H1 (cell line): ENCODE measurements around the gene ACBD4. TPM values are rescaled to one million over a fixed set of nuclear protein-coding genes. Genes with fewer than 3 reads are reported as not detected.

Experiments
- CTCF ChIA-PET: fragments of 300-600 bp; sonication (Branson Sonifier 250); formaldehyde crosslinking; loops from one replicate; lab custom pipeline; 2021; ENCODE audit not compliant: partially characterized antibody; lab: Charles Lee
- POLR2A ChIA-PET: fragments of 300-600 bp; sonication (Branson Sonifier 250); formaldehyde crosslinking; loops from one replicate; lab custom pipeline; 2021; ENCODE audit warnings: inconsistent platforms; ENCODE audit not compliant: partially characterized antibody; lab: Charles Lee
- DNase-seq, 2 experiments: peaks; one replicate each; pipeline versions ENCODE4 v3.0.0 to v3.0.0-alpha.2; 2010 to 2022; ENCODE audit warnings: low spot score in 2 of 2, low read depth in 1 of 2, mixed read lengths in 1 of 2
- FAIRE-seq: peaks from 2 replicates; lab custom pipeline; 2011; peaks lifted over from hg19 to GRCh38; lab: Jason Lieb, UNC
- H2AFZ ChIP-seq: 2 replicates; pipeline ENCODE4 v1.8.1; 2012; ENCODE audit warnings: low read length, inconsistent platforms
- H2AK5ac ChIP-seq: 2 replicates; pipeline ENCODE4 v1.6.1; 2013; ENCODE audit warnings: low read depth, low read length
- H2BK120ac ChIP-seq: replicated peaks from 2 replicates; pipeline ENCODE3; 2013; ENCODE audit warnings: low read depth, low read length, inconsistent platforms
- H2BK12ac ChIP-seq: 2 replicates; pipeline ENCODE4 v1.6.1; 2013; ENCODE audit warnings: low read depth, low read length
- H2BK15ac ChIP-seq: 2 replicates; pipeline ENCODE4 v1.6.1; 2013; ENCODE audit warnings: low read length
- H2BK20ac ChIP-seq: 2 replicates; pipeline ENCODE4 v1.6.1; 2013; ENCODE audit warnings: low read length
- H2BK5ac ChIP-seq: 2 replicates; pipeline ENCODE4 v1.6.1; 2013; ENCODE audit warnings: low read depth, low read length
- H3K14ac ChIP-seq: 2 replicates; pipeline ENCODE4 v1.6.1; 2013; ENCODE audit warnings: inconsistent platforms; ENCODE audit not compliant: insufficient read length
- H3K18ac ChIP-seq: 2 replicates; pipeline ENCODE4 v1.6.1; 2013; ENCODE audit warnings: low read length; ENCODE audit errors: extremely low read depth
- H3K23ac ChIP-seq: 2 replicates; pipeline ENCODE4 v1.6.1; 2013; ENCODE audit warnings: inconsistent platforms; ENCODE audit not compliant: insufficient read length
- H3K23me2 ChIP-seq: 2 replicates; pipeline ENCODE4 v1.6.1; 2013; ENCODE audit warnings: low read depth, low read length
- H3K27ac ChIP-seq: 2 replicates; pipeline ENCODE4 v1.6.1; 2011; ENCODE audit warnings: low read depth, low read length, inconsistent platforms
- H3K27me3 ChIP-seq, 4 experiments: replicated peaks in 1 of 4; 1 replicate in 1 of 4; 2 replicates in 3 of 4; pipeline versions ENCODE4 v1.6.1 to v1.8.1; 2011 to 2013; ENCODE audit warnings: low read length in 3 of 4, mild to moderate bottlenecking in 3 of 4, inconsistent platforms in 2 of 4, mixed read lengths in 2 of 4, moderate library complexity in 1 of 4; ENCODE audit not compliant: control insufficient read depth in 3 of 4, insufficient read depth in 3 of 4; ENCODE audit errors: extremely low read depth in 1 of 4
- H3K36me3 ChIP-seq, 4 experiments: 2 replicates each; pipeline versions ENCODE4 v1.6.1 to v1.8.1; 2011 to 2013; ENCODE audit warnings: mild to moderate bottlenecking in 4 of 4, low read length in 3 of 4, moderate library complexity in 2 of 4, control low read depth in 1 of 4, inconsistent platforms in 1 of 4; ENCODE audit not compliant: insufficient read depth in 4 of 4, control insufficient read depth in 2 of 4
- H3K4ac ChIP-seq: replicated peaks from 2 replicates; pipeline ENCODE3; 2013; ENCODE audit warnings: low read length, low read depth, mixed read lengths, inconsistent platforms; ENCODE audit not compliant: insufficient read length
- H3K4me1 ChIP-seq, 4 experiments: replicated peaks in 1 of 4; 1 replicate in 1 of 4; 2 replicates in 3 of 4; pipeline versions ENCODE4 v1.6.1 to v1.8.1; 2011 to 2013; ENCODE audit warnings: low read length in 3 of 4, inconsistent platforms in 2 of 4, mixed read lengths in 1 of 4; ENCODE audit not compliant: insufficient read depth in 4 of 4, control insufficient read depth in 3 of 4
- H3K4me2 ChIP-seq, 2 experiments: 2 replicates each; pipeline versions ENCODE4 v1.6.1 to v1.8.1; 2011 to 2013; ENCODE audit warnings: low read depth in 2 of 2, low read length in 2 of 2, control low read depth in 1 of 2, inconsistent platforms in 1 of 2, mild to moderate bottlenecking in 1 of 2; ENCODE audit not compliant: insufficient read depth in 1 of 2
- H3K4me3 ChIP-seq, 4 experiments: fragments of 200-600, 300-600 bp in 1 of 4; sonication (generic), shearing (Covaris generic), sonication (Bioruptor Twin) in 1 of 4; 2 replicates each; pipeline versions ENCODE4 v1.5.1 to v1.8.1; 2011 to 2016; ENCODE audit warnings: low read length in 4 of 4, low read depth in 3 of 4, control low read depth in 2 of 4, inconsistent platforms in 2 of 4, mild to moderate bottlenecking in 2 of 4, mixed read lengths in 1 of 4, moderate library complexity in 1 of 4; ENCODE audit not compliant: insufficient read depth in 2 of 4; ENCODE audit errors: extremely low read depth in 1 of 4
- H3K56ac ChIP-seq: replicated peaks from 2 replicates; pipeline ENCODE3; 2013; ENCODE audit warnings: low read depth, mild to moderate bottlenecking, mixed read lengths, low read length, inconsistent platforms; ENCODE audit not compliant: insufficient read length
- H3K79me1 ChIP-seq: 2 replicates; pipeline ENCODE4 v1.6.1; 2013; ENCODE audit warnings: low read depth, low read length, control low read depth
- H3K79me2 ChIP-seq, 2 experiments: 2 replicates each; pipeline versions ENCODE4 v1.6.1 to v1.8.1; 2012 to 2013; ENCODE audit warnings: low read length in 2 of 2, mild to moderate bottlenecking in 2 of 2, inconsistent platforms in 1 of 2; ENCODE audit not compliant: insufficient read depth in 2 of 2, control insufficient read depth in 1 of 2
- H3K9ac ChIP-seq, 4 experiments: replicated peaks in 1 of 4; 1 replicate in 1 of 4; 2 replicates in 3 of 4; pipeline versions ENCODE4 v1.6.1 to v1.8.1; 2011 to 2013; ENCODE audit warnings: low read depth in 3 of 4, low read length in 3 of 4, control low read depth in 2 of 4, mild to moderate bottlenecking in 2 of 4, moderate library complexity in 2 of 4, inconsistent platforms in 1 of 4; ENCODE audit errors: extremely low read depth in 1 of 4
- H3K9me3 ChIP-seq, 2 experiments: 2 replicates each; pipeline versions ENCODE4 v1.6.1 to v1.8.1; 2012 to 2013; ENCODE audit warnings: mild to moderate bottlenecking in 2 of 2, moderate library complexity in 2 of 2, control low read depth in 1 of 2, inconsistent platforms in 1 of 2, low read depth in 1 of 2, low read length in 1 of 2, mixed read lengths in 1 of 2; ENCODE audit not compliant: insufficient read depth in 2 of 2
- H4K20me1 ChIP-seq, 2 experiments: replicated peaks in 1 of 2; 2 replicates each; pipeline versions ENCODE3 to v1.8.1; 2011 to 2013; ENCODE audit warnings: inconsistent platforms in 2 of 2, low read length in 2 of 2, mild to moderate bottlenecking in 1 of 2; ENCODE audit not compliant: insufficient read depth in 2 of 2, control insufficient read depth in 1 of 2
- H4K5ac ChIP-seq: 2 replicates; pipeline ENCODE4 v1.6.1; 2013; ENCODE audit warnings: low read length, low read depth, mixed read lengths, inconsistent platforms; ENCODE audit not compliant: insufficient read length
- H4K8ac ChIP-seq: 2 replicates; pipeline ENCODE4 v1.8.0; 2013; ENCODE audit warnings: mild to moderate bottlenecking, moderate library complexity, low read length, inconsistent platforms; ENCODE audit not compliant: insufficient read depth; ENCODE audit errors: extremely low read depth
- H4K91ac ChIP-seq: replicated peaks from 2 replicates; pipeline ENCODE3; 2013; ENCODE audit warnings: low read length, mixed read lengths, inconsistent platforms; ENCODE audit not compliant: insufficient read length
- ASH2L ChIP-seq: fragments of 200-600, 300-600 bp; sonication (generic); IDR thresholded peaks from one replicate; pipeline ENCODE4 v1.7.1; 2017; ENCODE audit warnings: low read length
- BACH1 ChIP-seq: IDR thresholded peaks from 2 replicates; pipeline ENCODE4 v1.6.1; 2012; ENCODE audit warnings: low read length, improper control_type of control experiment
- EGR1 ChIP-seq: IDR thresholded peaks from 2 replicates; pipeline ENCODE4 v1.6.1; 2011; ENCODE audit warnings: low read depth, low read length, borderline replicate concordance
- FOSL1 ChIP-seq: IDR thresholded peaks from 2 replicates; pipeline ENCODE4 v1.6.1; 2011; ENCODE audit warnings: mild to moderate bottlenecking, low read depth, low read length, moderate library complexity; ENCODE audit not compliant: insufficient read depth
- KDM1A ChIP-seq: fragments of 200-600, 300-600 bp; sonication (generic); IDR thresholded peaks from 2 replicates; pipeline ENCODE4 v1.7.1; 2016; ENCODE audit warnings: mild to moderate bottlenecking, low read length, borderline replicate concordance
- NANOG ChIP-seq: IDR thresholded peaks from 2 replicates; pipeline ENCODE4 v1.6.1; 2011; ENCODE audit warnings: low read length, low read depth, mild to moderate bottlenecking, inconsistent platforms; ENCODE audit not compliant: insufficient read depth, poor library complexity, severe bottlenecking
- POLR2A ChIP-seq, 2 experiments: IDR thresholded peaks; 1 replicate in 1 of 2; 2 replicates in 1 of 2; pipeline ENCODE4 v1.6.1; 2011; ENCODE audit warnings: low read depth in 2 of 2, low read length in 2 of 2, mild to moderate bottlenecking in 2 of 2; ENCODE audit errors: control extremely low read depth in 1 of 2
- RNF2 ChIP-seq: fragments of 200-900, 300-1000 bp; sonication (generic); IDR thresholded peaks from 2 replicates; pipeline ENCODE4 v1.7.1; 2016; ENCODE audit warnings: borderline replicate concordance, low read depth, mild to moderate bottlenecking, antibody characterized with exemption, low read length; ENCODE audit not compliant: poor library complexity, severe bottlenecking; ENCODE audit errors: missing control alignments
- SAP30 ChIP-seq: fragments of 300-600 bp; sonication (generic); IDR thresholded peaks from 2 replicates; pipeline ENCODE4 v1.7.1; 2012; ENCODE audit warnings: low read length, moderate library complexity, mild to moderate bottlenecking, inconsistent platforms; ENCODE audit not compliant: insufficient read depth, insufficient replicate concordance
- SP1 ChIP-seq: IDR thresholded peaks from 2 replicates; pipeline ENCODE4 v1.6.1; 2011; ENCODE audit warnings: low read depth, low read length
- SP4 ChIP-seq: IDR thresholded peaks from 2 replicates; pipeline ENCODE4 v1.6.1; 2012; ENCODE audit warnings: low read length, inconsistent platforms
- TBP ChIP-seq: IDR thresholded peaks from 2 replicates; pipeline ENCODE4 v1.6.1; 2011; ENCODE audit warnings: low read depth, low read length, improper control_type of control experiment
- WGBS, 2 experiments: shearing (Covaris generic) in 1 of 2; methylation state at CpG; one replicate each; pipeline versions ENCODE4 v1.1.6 to v1.1.7; 2013 to 2015; ENCODE audit warnings: low lambda C conversion rate in 2 of 2, mixed read lengths in 2 of 2, inconsistent platforms in 1 of 2, low coverage in 1 of 2, missing lambda C conversion rate in 1 of 2; ENCODE audit not compliant: insufficient replicate concordance in 2 of 2, insufficient coverage in 1 of 2, insufficient read length in 1 of 2; ENCODE audit errors: extremely low coverage in 1 of 2, missing lambda C conversion rate in 1 of 2; 5-methylcytosine and 5-hydroxymethylcytosine counted together
- polyA plus RNA-seq, 7 experiments: library from polyadenylated mRNA; depleted of rRNA in 3 of 7; stranded (reverse) in 5 of 7; unstranded in 2 of 7; fragments of >200 nt in 5 of 7; fragments of 200-250 nt in 2 of 7; gene quantifications; 1 replicate in 5 of 7; 2 replicates in 1 of 7; 4 replicates in 1 of 7; pipeline versions ENCODE4 v1.2.1 to v1.2.3, GENCODE V29; 2011 to 2013; ENCODE audit warnings: missing spikeins in 2 of 7, mixed read lengths in 2 of 7
- total RNA-seq: library from RNA; stranded (reverse); fragmentation: NEBNext Ultra II Directional; extraction: Animal tissue kit (Norgen Biotek cat#: 25700); gene quantifications from 2 replicates; pipeline ENCODE4 v1.2.1, GENCODE V29; 2021
- TF ChIP-seq, protein P1 (sequence below): IDR thresholded peaks from 2 replicates; pipeline ENCODE4 v1.6.1; 2012; ENCODE audit warnings: inconsistent platforms

Gene ACBD4
- total and polyA plus RNA-seq, 2 of the 8 experiments (the other 6 are each of a cell fraction or from before 2014, with no cell fraction given) = 7.3 to 10.7 TPM

DNA sequence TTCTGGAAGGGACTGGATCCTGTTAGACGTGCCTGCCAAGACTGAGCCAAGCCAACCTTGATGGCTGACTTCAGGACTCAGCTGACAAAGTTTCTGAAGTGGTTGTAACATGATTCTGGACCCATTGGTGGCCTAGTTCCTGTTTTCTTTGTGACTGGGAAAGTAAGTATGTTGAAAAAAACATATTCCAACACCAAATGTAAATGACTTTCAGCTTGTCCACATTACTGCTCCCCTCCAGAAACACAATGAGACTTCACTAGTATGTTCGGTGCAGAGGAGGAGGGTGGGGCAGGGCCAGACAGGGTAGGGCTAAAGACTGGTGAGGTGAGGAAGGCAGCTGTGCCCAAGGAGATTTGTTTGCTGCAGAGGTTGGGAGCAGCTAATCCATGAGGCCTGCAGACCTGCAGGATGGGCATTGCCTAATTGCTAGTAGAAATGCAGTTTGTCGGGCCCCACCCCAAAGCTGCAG is 47.9 kb upstream of the ACBD4 start:
- ChIA-PET CTCF (interaction anchor here (1.6 to 3.7 kb wide), 5 partner anchors 9 to 167 kb away, joined by 5 to 19 read pairs (median 14); partner anchors contain the start of gene PLCD3), POLR2A (interaction anchor here (1.6 kb wide), 1 partner anchor 64 kb away, joined by 4 read pairs; no protein-coding TSS in a partner anchor)
- H3K36me3 ChIP-seq = peaks cover 15 to 66% (median 48%) of the 10 kb centered on the region in 4 experiments

More for the DNA sequence above, 47.9 kb upstream of the ACBD4 start:
- Histone ChIP-seq H3K4me2 (no peak overlapping the region), H2AFZ (no peak overlapping the region), H3K9me3 (no peaks in the 10 kb centered on the region), H3K4me3 (no peak overlapping the region), H3K23me2 (no peaks in the 10 kb centered on the region; the same call in 1 of the 2 replicates), H2BK12ac (no peak overlapping the region), H3K23ac (no peak overlapping the region), H4K5ac (no peak overlapping the region), H3K79me1 (no peaks in the 10 kb centered on the region; the same call in 1 of the 2 replicates), H3K9ac (no peak overlapping the region), H3K18ac (no peak overlapping the region), H3K56ac (no peak overlapping the region), H3K79me2 (no peaks in the 10 kb centered on the region), H2BK120ac (no peak overlapping the region), H3K27me3 (no peaks in the 10 kb centered on the region), H2BK5ac (no peak overlapping the region), H3K4ac (no peak overlapping the region), H4K91ac (no peak overlapping the region), H2AK5ac (no peak overlapping the region), H2BK20ac (no peak overlapping the region), H3K14ac (no peak overlapping the region), H2BK15ac (no peak overlapping the region), H3K4me1 (peaks cover 0 to 7% (median 0%) of the 10 kb centered on the region in 4 experiments; a peak in 3 of 7 replicates), H3K27ac (no peak overlapping the region), H4K8ac (no peak overlapping the region), H4K20me1 (peaks cover 0 to 15% of the 10 kb centered on the region in 2 experiments)
- DNase-seq (no peak), FAIRE-seq (no peak)
- TF ChIP-seq FOSL1 (no peak), SP4 (no peak), RNF2 (no peak), TBP (no peak), SAP30 (no peak), NANOG (no peak), SP1 (no peak), EGR1 (no peak), KDM1A (no peak), POLR2A (IDR thresholded peaks at IDR 0.05; ENCODE audit: control extremely low read depth in 1 of 2, low read depth in 2 of 2, low read length in 2 of 2) (no peak), BACH1 (no peak), ASH2L (no peak)
- TF ChIP-seq, protein P1, sequence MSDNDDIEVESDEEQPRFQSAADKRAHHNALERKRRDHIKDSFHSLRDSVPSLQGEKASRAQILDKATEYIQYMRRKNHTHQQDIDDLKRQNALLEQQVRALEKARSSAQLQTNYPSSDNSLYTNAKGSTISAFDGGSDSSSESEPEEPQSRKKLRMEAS = no peak
- 89% methylated on average over 3 of the region's 3 CpGs; no CpG with 5 or more reads in 1 of the 2 experiments for WGBS, 2 experiments
